IPS-18c (cell line): ENCODE data around the gene GPR68.
"Not testable (repeated sequence)": the region's sequence is repeated elsewhere in the genome, so short reads cannot be mapped to it uniquely, and the experiment has no call there.

Experiments
- H3K4me3 ChIP-seq: 2 replicates; pipeline ENCODE4 v1.7.0; 2013; ENCODE audit warnings: low read depth, mild to moderate bottlenecking, low read length, moderate library complexity; ENCODE audit not compliant: insufficient read depth
- H3K9me3 ChIP-seq: one replicate; pipeline ENCODE4 v1.6.1; 2013; ENCODE audit warnings: mild to moderate bottlenecking, low read length, moderate library complexity; ENCODE audit not compliant: control insufficient read depth, insufficient read depth

The GPR68 gene

DNA sequence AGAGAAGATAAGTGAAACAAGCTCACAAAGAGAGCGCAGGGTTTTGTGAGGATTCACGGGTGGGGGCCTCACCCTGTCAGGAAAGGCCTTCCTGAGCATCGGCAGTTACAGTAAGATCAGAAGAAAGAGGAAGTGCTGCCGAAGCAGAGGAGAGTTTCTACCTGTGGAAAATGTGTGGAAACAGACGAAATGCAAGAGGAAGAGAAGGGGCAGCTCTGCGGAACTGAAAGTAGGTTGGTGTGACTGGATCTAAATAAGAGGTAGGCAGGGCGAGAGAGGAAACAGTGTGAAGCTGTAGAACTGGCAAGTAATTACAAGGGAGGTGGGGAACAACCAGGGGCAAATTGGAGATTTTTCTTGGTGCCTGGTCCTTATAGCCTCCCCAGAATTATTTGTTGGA, 2.6 kb downstream of the GPR68 start:
- Histone ChIP-seq H3K4me3 (no peak overlapping the region), H3K9me3 (no peaks in the 10 kb centered on the region)

DNA sequence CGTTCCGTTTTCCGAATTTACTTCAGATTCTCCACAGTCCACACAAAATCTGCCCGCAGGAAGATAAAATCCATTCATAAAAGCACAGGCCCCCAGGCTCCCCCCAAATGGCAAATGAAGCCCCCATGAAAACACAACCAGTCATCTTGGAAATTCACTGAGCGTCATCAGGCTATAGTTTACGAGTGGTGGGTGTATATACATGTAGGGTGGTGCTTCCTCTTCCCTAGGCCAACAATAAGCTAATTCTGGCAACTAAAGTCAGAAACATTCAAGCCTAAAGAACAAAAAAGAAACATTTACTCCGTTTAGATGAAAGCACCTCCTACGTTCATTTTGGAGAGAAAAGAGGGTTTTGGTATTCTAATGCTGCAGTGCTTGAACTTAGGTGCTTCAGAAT, 5.8 kb downstream of the GPR68 start:
- no peak overlapping the region for H3K4me3 ChIP-seq

DNA sequence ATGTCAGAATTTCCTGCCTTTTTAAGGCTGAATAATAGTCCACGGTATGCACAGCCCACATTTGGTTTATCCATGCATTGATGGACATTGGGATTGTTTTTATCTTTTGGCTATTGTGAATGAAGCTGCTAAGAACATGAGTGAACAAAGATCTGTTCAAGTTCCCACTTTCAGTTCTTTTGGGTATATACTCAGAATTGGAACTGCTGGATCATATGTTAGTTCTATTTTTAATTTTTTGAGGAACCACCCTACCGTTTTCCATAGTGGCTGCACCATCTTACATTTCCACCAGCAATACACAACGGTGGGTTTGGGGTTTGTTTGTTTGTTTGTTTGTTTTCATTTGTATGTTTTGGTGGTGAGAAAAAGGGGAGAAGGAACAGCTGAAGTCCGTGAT, 6.4 kb downstream of the GPR68 start:
- Histone ChIP-seq H3K9me3 (no peaks in the 10 kb centered on the region), H3K4me3 (no peak overlapping the region)

More for the DNA sequence above, 5.8 kb downstream of the GPR68 start:
- H3K9me3 ChIP-seq = no peaks in the 10 kb centered on the region

DNA sequence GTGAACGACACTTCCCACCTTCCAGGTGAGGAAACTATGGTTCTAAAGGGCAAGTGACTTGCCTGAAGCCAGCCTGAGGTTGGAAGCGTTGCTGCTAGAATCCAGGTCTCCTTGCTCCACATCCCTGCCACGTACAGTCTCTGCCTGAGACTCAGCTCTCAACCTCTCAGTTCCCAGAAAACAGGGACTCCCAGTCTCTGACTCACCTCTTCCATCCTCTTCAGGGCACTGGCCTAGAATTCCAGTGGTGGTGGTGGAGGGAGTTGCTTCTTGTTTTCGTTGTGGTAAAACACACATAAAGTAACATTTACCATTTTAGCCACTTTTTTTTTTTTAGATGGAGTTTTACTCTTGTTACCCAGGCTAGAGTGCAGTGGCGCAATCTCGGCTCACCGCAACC, 7.3 kb downstream of the GPR68 start:
- Histone ChIP-seq H3K9me3 (peaks cover 2% of the 10 kb centered on the region), H3K4me3 (no peak overlapping the region)

DNA sequence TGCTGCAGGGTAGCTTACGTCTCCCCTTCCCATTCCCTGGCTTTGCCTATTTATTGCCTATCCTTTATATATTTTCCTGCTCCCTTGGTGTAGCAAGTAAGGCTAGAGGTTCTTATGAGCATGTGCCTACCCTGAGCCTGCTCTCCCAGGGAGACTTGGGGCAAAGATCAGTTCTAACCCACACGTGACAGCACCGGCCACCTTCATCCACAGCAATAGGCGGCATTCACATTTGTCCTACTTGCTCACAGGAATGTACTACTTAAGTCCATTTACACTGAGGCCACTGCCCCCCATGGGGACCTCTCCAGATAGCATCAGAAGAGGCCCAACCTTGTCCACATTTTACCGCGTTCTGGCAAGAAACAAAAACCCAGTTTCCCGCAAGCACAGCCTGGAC, 8.7 kb downstream of the GPR68 start:
- no peak overlapping the region for H3K4me3 ChIP-seq
- H3K9me3 ChIP-seq = peaks cover 4% of the 10 kb centered on the region

DNA sequence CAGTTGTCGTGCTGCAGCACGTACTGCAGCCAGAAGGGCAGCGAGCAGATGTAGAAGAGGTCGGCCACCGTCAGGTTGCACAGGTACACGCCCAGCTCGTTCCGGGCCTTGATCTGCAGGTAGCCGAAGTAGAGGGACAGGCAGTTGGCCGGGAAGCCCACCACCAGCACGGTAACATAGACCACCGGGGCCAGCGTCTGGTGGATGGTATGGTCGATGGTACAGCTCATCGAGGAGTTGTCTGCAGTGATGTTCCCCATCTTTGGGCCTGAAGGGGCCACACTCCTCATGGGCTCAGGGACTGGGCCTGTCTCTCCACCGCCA, 9.8 kb downstream of the GPR68 start:
- Histone ChIP-seq H3K4me3 (no peak overlapping the region), H3K9me3 (peaks cover 4% of the 10 kb centered on the region)

DNA sequence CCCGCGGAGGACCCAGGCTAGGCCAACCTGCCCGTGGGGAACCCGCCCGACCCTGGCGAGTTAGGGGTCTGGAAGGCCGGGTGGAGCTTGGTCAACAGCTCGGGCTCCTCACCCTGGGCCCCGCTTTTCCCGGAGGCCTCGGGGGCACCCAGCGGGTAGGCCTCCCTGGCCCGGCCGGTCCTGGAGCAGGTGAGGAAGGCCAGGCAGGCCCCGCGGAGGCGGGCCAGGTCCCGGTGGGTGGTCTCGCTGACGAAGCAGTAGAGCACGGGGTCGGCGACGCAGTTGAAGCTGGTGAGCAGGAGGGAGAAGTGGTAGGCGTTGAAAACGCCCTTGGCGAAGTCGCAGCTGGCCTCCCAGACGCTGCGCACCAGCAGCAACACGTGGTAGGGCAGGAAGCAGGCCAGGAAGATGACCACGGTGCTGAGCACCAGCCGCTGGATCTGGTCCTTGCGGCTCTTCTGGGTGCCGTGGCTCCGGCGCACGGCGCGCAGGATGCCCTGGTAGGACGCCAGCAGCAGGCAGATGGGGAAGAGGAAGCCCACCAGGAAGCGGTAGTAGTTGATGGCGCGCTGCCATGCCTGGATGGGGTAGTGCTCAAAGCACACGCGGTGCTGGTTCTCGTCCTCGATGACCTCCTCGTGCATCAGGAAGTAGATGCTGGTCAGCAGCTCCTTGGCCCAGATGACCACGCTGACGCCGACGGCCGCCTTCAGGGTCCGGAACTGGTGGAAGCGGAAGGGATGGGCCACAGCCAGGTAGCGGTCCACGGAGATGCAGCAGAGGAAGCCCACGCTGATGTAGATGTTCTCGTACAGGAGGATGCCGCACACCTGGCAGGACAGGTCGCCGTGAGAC, 10.3 kb downstream of the GPR68 start:
- Histone ChIP-seq H3K9me3 (peaks cover 4% of the 10 kb centered on the region), H3K4me3 (no peak overlapping the region)

DNA sequence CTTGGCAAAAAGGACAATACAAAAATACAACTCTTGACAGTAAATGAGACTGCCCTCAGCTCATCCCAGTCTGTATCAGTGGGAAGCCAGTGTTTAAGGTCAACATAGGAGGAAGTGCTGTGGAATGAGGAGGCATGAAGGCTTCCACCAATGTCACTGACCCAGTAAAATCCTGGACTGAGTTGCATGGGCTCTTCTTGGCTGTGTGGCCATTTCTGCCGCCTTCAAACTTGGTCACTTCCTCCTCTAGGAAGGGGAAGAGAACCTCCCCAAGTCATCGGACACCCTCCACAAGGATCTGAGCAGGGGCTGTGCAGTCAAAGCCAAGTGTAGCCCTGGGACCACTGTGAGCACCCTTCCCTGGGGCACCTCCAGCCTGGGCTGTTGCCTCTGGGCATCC, 11.9 kb downstream of the GPR68 start:
- Histone ChIP-seq H3K4me3 (no peak overlapping the region), H3K9me3 (peaks cover 4% of the 10 kb centered on the region)

DNA sequence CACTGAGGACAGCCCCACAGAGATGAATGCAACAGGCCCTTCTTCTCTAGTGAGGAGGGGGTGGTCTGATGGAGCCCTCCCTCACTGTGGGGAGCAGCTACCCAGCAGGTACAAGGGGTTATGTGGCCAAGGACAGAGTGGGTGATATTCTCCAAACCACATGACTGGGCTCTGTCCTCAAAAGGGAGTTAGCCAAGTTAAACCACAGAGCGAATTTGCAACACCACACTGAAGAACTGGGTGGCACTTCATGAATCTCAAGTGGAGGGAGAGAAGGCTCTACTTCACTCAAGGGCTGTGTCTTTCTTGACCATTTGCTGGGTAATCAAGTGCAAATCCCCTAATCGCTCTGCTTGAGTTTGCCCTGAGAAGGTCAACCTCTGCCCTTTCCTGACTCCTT, 12.5 kb downstream of the GPR68 start:
- Histone ChIP-seq H3K9me3 (peaks cover 4% of the 10 kb centered on the region), H3K4me3 (no peak overlapping the region)

DNA sequence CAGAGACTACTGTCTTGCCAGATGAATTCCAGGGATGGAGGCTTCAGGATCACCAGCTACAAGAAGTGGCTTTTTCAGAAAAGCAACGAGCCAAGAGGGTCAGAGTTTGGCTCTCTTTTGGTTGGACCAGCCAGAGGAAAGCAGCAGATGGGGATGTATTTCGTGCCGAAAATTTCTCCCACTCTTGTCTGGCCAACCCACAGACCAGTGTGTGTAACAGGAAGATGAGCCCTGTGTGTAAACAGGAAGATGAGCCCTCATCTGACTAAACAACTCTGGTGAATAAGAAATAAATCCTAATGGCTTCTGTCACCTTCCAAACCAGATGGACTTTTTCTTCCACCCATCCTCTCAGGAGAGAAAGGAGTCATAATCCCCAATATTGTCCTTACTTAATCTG, 13.1 kb downstream of the GPR68 start:
- Histone ChIP-seq H3K9me3 (peaks cover 4% of the 10 kb centered on the region), H3K4me3 (no peak overlapping the region)

DNA sequence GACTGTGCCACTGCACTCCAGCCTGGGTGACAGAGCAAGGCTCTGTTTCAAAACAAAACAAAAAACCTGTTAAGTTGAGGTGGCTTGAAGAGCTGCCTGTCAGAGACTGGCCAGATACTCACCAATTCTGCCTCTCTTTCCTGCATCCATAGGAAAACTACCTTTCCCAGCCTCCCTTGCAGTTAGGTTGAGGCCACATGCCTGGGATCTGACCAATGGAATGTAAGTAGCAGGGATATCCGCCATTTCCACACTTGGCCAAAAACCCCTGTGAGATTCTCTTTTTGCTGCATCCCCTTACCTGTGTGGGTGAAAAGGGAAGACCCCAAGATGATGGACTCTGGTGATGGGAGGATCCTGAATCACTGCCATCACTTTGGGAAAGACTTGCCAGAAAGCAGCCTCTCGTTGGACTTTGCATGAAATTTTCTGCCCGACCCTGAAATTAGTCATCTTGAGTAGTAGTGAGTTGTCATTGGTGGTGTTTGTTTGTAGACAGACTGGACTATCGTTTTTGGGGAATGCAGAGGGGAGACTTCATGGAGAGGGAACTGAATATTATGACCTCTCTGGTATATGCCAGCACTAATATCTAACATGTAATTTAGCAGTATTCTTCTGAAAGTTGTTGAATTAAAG, 14.0 kb downstream of the GPR68 start:
- no peak overlapping the region for H3K4me3 ChIP-seq
- peaks cover 4% of the 10 kb centered on the region for H3K9me3 ChIP-seq

DNA sequence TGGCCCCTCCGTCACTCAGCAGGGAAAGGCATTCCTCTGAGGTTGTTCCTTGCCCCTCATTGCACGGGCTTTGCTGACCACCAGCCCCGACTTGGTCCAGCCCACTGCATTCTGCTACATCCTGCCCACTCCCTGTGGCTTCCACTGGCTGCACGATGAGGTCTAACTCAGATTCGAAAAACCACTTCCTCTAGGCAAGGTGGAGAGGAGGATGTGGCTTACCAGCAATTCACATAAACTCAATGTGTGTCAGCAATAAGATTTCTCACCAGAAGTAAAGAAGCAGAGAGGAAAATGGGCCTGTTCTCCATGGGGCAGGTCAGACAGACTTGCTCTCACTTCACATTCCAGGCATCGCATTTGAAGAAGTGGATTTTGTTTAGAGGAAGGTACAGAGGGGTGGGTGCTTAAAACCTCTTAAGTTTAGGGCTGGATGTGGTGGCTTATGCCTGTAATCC, 14.7 kb downstream of the GPR68 start:
- peaks cover 4% of the 10 kb centered on the region for H3K9me3 ChIP-seq
- no peak overlapping the region for H3K4me3 ChIP-seq

DNA sequence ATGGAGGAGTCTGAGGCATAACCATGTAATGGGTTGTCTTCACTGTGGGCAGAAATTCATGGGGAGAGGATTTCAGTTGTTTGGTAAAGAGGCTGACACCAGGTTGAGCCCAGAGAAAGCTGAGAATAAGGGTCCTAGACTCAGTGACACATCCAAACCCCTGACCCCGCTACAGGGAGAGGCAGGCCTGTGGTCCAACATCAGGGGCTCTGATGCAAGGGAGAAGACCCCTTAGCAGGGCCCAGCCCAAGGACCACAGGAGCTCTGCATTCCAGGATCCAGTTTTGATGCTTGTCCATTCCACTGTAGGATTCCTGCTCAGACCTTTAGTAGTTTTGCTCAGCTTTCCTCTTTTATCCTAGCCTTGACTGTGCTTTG, 15.5 kb downstream of the GPR68 start:
- no peak overlapping the region for H3K4me3 ChIP-seq

DNA sequence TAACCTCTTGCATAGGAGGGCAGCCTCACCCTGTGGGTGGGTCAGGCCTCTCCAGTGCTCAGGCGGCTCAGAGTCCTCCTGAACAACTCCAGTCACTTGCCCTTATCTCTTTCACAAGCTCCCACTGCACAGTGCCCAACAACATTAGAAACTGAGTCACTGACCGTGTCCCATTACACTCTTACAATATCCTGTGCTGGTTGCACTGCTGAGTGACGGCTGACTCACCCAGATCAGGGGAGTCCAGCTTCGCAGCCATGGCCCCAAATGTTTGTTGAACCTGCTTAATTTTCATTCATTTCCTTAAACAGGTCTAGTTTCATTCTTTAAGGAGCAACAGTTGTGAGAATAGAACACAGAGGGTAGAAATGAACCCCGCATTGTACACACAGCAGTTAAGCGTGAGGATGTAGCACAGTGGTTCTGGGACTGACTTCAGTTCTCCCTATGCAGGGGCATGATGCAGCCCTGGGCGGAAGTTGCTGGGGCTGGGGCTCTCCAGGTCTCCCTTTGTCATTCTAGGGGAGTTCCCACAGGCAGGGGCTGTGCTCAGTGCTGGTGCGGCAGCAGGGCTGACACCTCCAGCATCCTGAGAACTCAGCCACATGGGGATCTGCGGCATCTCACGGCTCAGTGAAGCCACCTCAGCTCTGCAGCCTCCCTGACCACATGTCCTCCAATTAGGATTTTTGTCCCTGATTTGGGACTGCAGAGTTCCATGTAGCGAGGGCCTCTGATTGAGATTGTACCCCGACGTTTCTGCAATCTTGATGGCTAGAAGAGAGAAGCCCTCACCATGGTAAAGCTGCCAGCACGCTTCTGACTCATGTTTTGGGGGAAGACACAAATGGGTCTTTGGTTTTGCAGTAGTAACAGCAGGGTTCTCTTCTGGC, 16.1 kb downstream of the GPR68 start:
- Histone ChIP-seq H3K4me3 (no peak overlapping the region), H3K9me3 (peaks cover 4% of the 10 kb centered on the region)

More for the DNA sequence above, 15.5 kb downstream of the GPR68 start:
- H3K9me3 ChIP-seq = peaks cover 4% of the 10 kb centered on the region

DNA sequence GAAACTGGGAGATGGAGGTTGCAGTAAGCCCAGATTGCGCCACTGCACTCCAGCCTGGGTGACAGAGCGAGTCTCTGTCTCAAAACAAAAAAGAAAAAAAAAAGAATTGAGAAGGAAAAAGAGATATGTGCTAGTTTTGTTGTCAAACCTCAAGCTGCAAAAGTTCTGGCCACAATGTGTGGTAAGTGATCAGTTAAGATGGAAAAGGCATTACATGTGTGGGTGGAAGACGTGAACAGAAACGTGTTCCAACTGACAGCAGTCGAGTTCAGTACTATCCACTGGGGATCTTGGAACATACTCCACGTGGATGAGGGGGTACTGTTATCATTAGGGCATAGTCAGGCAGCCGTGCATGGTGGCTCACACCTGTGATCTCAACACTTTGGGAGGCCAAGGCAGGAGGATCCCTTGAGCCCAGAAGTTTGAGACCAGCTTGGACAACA, 17.3 kb downstream of the GPR68 start:
- H3K9me3 ChIP-seq = peaks cover 2% of the 10 kb centered on the region
- H3K4me3 ChIP-seq = no peak overlapping the region

DNA sequence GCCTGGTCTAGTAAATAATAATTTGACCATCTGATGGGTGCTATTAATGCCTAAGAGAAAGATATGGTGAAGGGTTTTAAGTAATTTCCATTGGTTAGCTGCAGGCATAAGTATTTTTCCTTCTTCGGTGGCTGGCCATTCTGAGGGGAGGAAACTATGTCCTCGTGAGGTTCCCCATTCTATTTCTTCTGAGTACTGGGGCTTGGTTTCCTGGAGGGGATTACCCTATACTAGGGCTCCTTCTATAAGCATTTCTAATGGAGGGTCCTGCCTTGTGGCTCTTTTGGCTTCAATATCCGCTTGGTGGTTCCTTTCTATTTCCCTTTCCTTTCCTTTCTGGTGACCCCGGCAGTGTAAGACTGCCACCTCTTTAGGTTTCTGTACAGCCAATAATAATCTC, 18.1 kb downstream of the GPR68 start:
- not testable (repeated sequence) for H3K4me3 ChIP-seq, H3K9me3 ChIP-seq

DNA sequence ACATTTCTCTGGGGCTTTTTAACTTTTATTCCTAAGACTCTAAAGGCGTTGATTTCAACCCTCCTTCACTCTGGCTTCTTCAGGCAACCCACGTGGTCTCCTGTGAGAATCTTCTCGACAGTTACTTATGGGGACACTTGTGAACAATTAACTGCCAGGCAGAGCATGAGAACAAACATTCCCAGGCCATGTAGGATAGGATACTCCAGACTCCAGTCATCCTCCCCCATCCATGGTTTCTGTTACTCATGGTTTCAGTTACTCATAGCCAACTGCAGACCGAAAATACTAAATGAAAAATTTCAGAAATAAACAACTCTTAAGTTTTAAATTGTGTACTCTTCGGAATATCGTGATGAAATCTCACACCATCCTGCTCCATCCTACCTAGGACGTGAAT, 19.5 kb downstream of the GPR68 start:
- H3K4me3 ChIP-seq = no peak overlapping the region
- no peaks in the 10 kb centered on the region for H3K9me3 ChIP-seq
